Nephron progenitor cell (in vitro differentiated cells): ENCODE measurements around the gene PML.

Source experiments
- DNase-seq: peaks from one replicate; pipeline ENCODE4 v3.0.0; 2021
- H3K27ac Mint-ChIP-seq: 2 replicates; pipeline ENCODE4 v1.8.0; 2021; ENCODE audit warnings: mild to moderate bottlenecking, moderate library complexity, mixed read lengths
- H3K27me3 Mint-ChIP-seq: 2 replicates; pipeline ENCODE4 v1.8.0; 2021; ENCODE audit warnings: mild to moderate bottlenecking, low read depth, mixed read lengths; ENCODE audit not compliant: poor library complexity
- H3K36me3 Mint-ChIP-seq: 2 replicates; pipeline ENCODE4 v1.8.0; 2021; ENCODE audit warnings: low read depth, mixed read lengths
- H3K4me1 Mint-ChIP-seq: 2 replicates; pipeline ENCODE4 v1.8.0; 2021; ENCODE audit warnings: mixed read lengths
- H3K4me3 Mint-ChIP-seq: 2 replicates; pipeline ENCODE4 v1.8.0; 2021; ENCODE audit warnings: mild to moderate bottlenecking, moderate library complexity, mixed read lengths
- H3K9me3 Mint-ChIP-seq: 2 replicates; pipeline ENCODE4 v1.8.0; 2021; ENCODE audit warnings: mild to moderate bottlenecking, moderate library complexity, mixed read lengths
- CTCF ChIP-seq: fragments of 200-600 bp; sonication (generic); IDR thresholded peaks from 2 replicates; pipeline ENCODE4 v1.5.0; 2021; ENCODE audit warnings: antibody characterized with exemption

Gene PML

GRCh38 chr15:74028646-74029045, 34.1 kb downstream of the PML start:
- Mint-ChIP-seq H3K9me3 (no peaks in the 10 kb centered on the region), H3K4me1 (no peaks in the 10 kb centered on the region), H3K27ac (no peak overlapping the region), H3K36me3 (peaks cover 22% of the 10 kb centered on the region), H3K27me3 (no peaks in the 10 kb centered on the region), H3K4me3 (no peak overlapping the region)
- DNase-seq, result no peak
- TF ChIP-seq CTCF, result no peak

- H3K27ac Mint-ChIP-seq, result no peak overlapping the region
- peaks cover 30% of the 10 kb centered on the region for H3K36me3 Mint-ChIP-seq
- no peak overlapping the region for H3K4me3 Mint-ChIP-seq
- peaks cover 12% of the 10 kb centered on the region for H3K4me1 Mint-ChIP-seq
- no peak for DNase-seq
- TF ChIP-seq CTCF, result no peak
- H3K9me3 Mint-ChIP-seq, result no peaks in the 10 kb centered on the region
- H3K27me3 Mint-ChIP-seq, result no peaks in the 10 kb centered on the region
These were observed 37.5 kb downstream of the PML start for GRCh38 chr15:74032046-74032445.

- Mint-ChIP-seq H3K4me1 (peaks cover 20% of the 10 kb centered on the region), H3K36me3 (peaks cover 30% of the 10 kb centered on the region), H3K9me3 (no peaks in the 10 kb centered on the region), H3K27me3 (no peaks in the 10 kb centered on the region), H3K4me3 (no peak overlapping the region), H3K27ac (no peak overlapping the region)
- TF ChIP-seq CTCF, result no peak
- no peak for DNase-seq
These were observed 38.4 kb downstream of the PML start for GRCh38 chr15:74032606-74033561.

- H3K27ac Mint-ChIP-seq, result no peak overlapping the region
- H3K9me3 Mint-ChIP-seq, result no peaks in the 10 kb centered on the region
- no peak overlapping the region for H3K4me3 Mint-ChIP-seq
- no peak for TF ChIP-seq CTCF
- peaks cover 31% of the 10 kb centered on the region for H3K4me1 Mint-ChIP-seq
- H3K36me3 Mint-ChIP-seq, result peaks cover 25% of the 10 kb centered on the region
- no peak for DNase-seq
- H3K27me3 Mint-ChIP-seq, result peaks cover 3% of the 10 kb centered on the region
These were observed 39.8 kb downstream of the PML start for GRCh38 chr15:74034206-74034755.

GRCh38 chr15:74035121-74036017, 40.9 kb downstream of the PML start:
- H3K27ac Mint-ChIP-seq, result no peak overlapping the region
- H3K4me1 Mint-ChIP-seq, result peaks cover 40% of the 10 kb centered on the region
- H3K27me3 Mint-ChIP-seq, result peaks cover 3% of the 10 kb centered on the region
- peaks cover 20% of the 10 kb centered on the region for H3K36me3 Mint-ChIP-seq
- no peak for DNase-seq
- TF ChIP-seq CTCF, result no peak
- H3K9me3 Mint-ChIP-seq, result no peaks in the 10 kb centered on the region
- H3K4me3 Mint-ChIP-seq, result no peak overlapping the region
